ENCODE data around the gene NPAS3.
A peak's percentile ranks its signal among the peaks of the same experiment; 100 is the strongest.

The NPAS3 gene

DNA sequence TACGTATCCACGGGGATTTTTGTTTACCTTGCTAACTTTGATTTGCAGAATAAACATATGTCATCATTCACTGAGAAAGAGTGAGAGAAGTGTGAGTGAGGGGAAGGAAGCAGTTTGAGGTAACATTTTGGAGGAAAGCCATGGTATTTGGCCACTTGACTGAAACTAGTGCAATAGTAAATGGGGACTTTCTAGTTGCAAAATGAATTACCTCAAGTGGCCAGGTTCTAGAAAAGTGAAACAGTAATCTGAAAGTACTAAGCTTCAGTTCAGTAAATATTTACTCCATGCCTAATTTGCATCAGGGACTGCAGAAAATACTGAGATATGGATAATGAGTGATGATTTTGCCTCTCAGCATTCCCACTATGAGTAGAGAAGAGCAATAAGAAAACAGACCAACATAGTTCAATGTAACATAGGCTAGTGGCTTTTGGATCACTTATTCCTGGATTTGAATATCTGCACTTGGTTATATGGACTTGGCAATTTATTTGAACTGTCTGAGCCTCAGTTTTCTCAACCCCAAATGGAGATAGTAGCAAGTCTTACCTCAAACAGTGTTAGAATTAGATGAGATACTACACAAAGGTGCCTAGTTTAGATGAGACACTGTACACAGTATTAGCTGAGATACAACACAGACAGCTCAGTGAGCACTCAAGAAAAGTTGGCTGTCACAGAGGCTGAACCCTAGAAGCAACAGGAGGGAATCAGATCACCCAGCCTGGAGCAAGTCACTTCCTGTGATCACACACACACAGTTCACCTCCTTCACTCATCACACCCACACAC lies 439.1 kb downstream of the NPAS3 start:
- no peak for DNase-seq (ENCODE audit: low read depth in 2 of 2)

- no peak for DNase-seq (ENCODE audit: low read depth in 2 of 2)
Observed at GRCh38 chr14:33381717-33382116, 443.0 kb downstream of the NPAS3 start.

GRCh38 chr14:33386140-33386539 lies 447.5 kb downstream of the NPAS3 start:
- DNase-seq (ENCODE audit: low read depth in 2 of 2), result no peak

DNA sequence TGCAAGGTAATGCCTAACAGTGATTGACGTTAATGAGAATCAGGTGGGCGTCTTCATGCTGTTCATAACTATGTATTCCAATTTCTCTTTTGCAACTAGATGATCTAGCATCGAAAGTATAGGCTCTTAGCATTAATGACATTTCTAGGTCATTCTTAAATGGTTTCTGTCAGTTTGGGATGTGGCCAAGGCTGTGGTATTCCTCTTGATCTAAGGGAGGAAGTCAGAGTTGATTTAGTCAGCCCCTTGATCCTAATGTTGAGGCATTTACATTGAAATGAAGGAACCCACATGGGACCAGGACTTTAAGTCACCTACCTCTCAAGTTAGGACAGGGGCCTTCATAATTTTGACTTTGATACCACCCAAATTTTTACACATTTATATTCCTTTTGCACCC lies 448.1 kb downstream of the NPAS3 start:
- DNase-seq (ENCODE audit: low read depth in 2 of 2), result no peak

- DNase-seq (ENCODE audit: low read depth in 2 of 2), result peak in 1 of 2 experiments; percentile 5
Observed at GRCh38 chr14:33390335-33390734, 451.7 kb downstream of the NPAS3 start.

DNA sequence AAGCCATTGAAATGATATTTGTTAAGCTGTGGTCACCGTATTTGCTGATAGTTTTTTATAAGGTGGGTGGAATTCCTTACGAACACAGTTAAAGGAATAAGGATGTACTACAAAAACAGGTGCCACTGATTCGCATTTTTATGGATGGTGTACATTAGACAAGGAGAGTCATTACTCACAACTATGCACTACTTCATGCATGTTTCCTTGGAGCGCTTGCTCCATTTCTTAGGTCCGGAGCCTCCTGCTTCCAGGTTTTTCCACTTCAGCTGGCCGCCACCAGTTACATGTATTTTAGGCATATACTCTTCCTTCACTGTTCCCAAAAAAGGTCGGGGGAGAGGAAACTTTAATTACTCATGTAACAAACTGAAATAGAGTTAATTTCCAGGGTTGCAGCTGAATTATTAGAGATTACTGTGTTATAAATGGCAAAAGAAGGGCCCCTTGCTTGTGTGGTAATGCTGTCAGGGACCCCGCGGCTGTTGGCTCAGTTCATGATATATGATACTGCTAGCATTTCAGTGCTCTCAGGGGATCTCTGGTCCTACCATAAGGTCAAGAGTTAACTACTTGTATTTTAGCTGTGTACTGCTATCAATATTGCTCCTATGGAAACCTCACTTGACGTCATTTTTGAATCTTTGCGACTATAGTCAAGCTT lies 454.7 kb downstream of the NPAS3 start:
- no peak for DNase-seq (ENCODE audit: low read depth in 2 of 2)

DNA sequence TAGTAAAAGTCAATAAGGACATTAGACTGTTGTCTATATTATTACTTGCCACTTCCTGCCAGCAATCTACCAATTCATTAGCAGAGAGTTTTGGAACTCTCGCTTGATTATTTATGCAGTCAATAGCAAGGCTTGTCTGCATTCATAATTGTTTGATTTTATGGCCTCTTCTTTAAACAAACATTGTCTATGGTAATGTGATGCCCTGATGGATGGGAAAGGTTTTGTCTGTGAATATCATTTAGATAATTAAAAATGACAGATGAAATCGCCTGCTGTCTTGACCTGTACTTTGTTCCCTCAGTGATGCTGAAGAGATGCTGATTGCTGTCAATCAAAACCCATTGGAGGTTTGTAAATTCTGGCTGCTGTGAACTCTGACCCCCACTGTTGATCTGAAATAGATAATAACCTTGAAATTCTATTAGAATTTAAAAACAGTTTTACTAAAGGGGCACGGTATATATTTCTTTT lies 455.3 kb downstream of the NPAS3 start:
- DNase-seq (ENCODE audit: low read depth in 2 of 2), result no peak

DNA sequence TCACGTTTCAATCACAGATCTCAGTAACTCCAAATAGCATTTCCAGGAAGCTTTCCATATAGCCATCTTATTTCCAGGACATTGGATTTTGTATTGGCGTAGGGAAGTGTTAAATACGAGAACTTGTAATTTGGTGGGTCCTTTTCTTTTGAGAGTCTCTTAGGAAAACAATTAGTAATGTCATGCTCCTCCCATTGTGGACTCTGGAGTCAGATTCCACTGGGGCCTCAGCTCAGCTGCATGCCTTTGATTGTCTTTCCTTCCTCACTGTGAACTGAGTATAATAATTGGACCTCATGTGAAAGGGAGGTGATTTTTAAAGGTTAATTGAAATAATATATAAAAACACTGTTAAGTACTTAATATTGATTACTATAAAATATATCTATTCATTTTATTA lies 462.6 kb downstream of the NPAS3 start:
- DNase-seq (ENCODE audit: low read depth in 2 of 2), result no peak

DNA sequence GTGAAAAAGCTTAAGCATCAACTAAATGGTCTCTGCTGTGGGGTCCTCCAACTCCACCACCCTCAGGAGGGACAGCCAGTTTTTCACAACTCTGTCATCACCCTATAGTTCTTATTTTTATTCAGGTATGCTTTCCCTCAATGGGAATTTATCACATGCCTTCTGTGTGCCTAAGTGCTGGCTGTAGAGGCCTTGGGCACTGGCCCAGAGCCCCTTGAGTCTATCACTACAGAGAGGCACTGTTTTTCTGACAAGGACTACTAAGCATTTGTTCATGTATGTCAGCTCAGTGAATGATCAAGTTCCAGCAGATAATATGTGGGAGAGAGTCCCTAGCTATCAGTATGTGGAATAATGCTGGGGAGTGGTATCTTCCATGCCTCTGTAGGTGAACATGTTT lies 463.9 kb downstream of the NPAS3 start:
- no peak for DNase-seq (ENCODE audit: low read depth in 2 of 2)

- DNase-seq (ENCODE audit: low read depth in 2 of 2), result peak; percentile 82 to 86
Observed at GRCh38 chr14:33404054-33404453, 465.4 kb downstream of the NPAS3 start.

- no peak for DNase-seq (ENCODE audit: low read depth in 2 of 2)
Observed at GRCh38 chr14:33404964-33405574, 466.4 kb downstream of the NPAS3 start.

- no peak for DNase-seq (ENCODE audit: low read depth in 2 of 2)
Observed at GRCh38 chr14:33406766-33407165, 468.1 kb downstream of the NPAS3 start.

- no peak for DNase-seq (ENCODE audit: low read depth in 2 of 2)
Observed at GRCh38 chr14:33408291-33408690, 469.6 kb downstream of the NPAS3 start.

DNA sequence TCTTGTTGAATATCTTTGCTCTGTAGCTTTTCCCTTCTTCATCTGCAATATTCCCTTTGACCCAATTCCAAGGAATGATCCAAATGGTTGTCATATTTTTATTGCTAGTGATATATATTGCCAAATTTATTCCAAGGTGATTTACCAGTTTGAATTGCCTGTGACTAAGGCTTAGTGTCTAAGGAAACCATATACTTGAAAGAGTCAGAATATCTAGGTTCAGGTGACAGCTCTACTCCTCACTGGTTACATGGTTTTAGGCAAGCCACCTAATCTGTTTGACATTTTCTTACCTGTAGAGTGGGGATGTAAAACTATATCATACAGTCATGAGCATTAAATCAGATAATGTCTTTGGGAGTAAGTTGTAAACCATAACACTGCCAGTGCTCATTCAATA lies 473.8 kb downstream of the NPAS3 start:
- no peak for DNase-seq (ENCODE audit: low read depth in 2 of 2)

GRCh38 chr14:33413381-33413780 lies 474.7 kb downstream of the NPAS3 start:
- DNase-seq (ENCODE audit: low read depth in 2 of 2), result no peak

DNA sequence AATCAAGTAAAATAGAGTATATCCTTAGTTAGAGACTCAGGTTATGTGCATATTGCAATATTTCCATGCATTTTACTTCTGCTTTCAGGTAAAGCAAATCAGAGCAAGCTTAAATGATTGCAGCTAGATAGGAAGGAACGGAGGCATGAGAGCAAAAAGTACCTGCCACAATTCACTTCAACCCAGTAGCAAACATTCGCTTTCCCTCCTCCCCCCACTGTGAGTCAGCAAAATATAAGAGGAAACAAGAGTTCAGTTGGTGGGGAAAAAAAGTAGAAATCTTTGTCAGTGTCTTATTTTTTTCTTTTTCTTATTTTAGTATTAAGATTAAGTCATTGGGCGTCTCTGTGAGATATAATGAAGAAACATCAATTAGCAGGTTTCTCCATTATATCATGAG lies 475.4 kb downstream of the NPAS3 start:
- DNase-seq (ENCODE audit: low read depth in 2 of 2), result no peak

GRCh38 chr14:33420051-33420627 lies 481.5 kb downstream of the NPAS3 start:
- no peak for DNase-seq (ENCODE audit: low read depth in 2 of 2)

GRCh38 chr14:33430414-33431035 lies 491.8 kb downstream of the NPAS3 start:
- DNase-seq (ENCODE audit: low read depth in 2 of 2), result no peak

GRCh38 chr14:33432407-33433023 lies 493.8 kb downstream of the NPAS3 start:
- DNase-seq (ENCODE audit: low read depth in 2 of 2), result peak in 1 of 2 experiments; percentile 21

DNA sequence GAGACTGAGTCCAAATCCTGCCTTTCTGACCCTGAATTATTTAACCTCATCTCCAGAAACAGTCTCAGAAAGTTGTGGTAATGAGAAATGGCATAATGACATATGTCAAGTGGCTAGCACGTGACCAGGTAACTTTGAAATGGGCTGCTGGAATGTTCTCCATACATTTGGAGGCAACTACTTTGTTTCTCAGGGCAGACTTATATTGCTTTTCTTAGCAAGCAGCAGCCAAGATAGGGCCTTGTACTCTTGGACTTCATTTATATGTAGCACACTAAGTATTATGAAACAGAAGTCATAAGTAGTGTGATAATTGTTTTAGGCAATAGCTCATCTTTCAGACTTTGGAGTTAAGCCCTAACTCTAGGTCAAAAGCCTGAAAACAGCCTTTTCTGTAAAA lies 494.7 kb downstream of the NPAS3 start:
- no peak for DNase-seq (ENCODE audit: low read depth in 2 of 2)

- DNase-seq (ENCODE audit: low read depth in 2 of 2), result peak; percentile 28 to 29
Observed at GRCh38 chr14:33435911-33436689, 497.4 kb downstream of the NPAS3 start.

All from fibroblast of skin of left biceps (primary cell).